ENCODE data around the gene OR2B6. TPM values are rescaled to one million over a fixed set of nuclear protein-coding genes. Genes with fewer than 3 reads are reported as not detected.

Gene OR2B6
- total RNA-seq, 1 experiment from 2014 or later, result 0.26 TPM

DNA sequence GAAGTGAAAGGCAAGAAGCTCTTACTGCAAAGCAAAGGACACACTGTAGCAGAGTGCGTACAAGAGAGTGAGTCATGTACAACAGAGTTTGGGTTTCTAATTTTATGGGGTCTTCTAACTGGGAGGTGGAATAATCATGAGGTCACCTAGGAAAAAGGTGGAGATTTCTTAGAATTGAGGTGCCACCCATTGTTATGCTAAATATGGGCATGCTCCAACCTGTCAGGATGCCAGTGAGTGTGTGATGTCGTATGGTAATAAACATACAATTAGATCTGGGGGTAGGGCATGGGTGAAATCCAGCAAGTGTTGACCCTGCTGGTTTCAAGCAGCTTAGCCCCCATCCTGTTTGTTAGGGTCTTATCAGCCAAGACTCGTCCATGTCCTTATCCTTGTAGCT lies 46.6 kb downstream of the OR2B6 start:
- in situ Hi-C loops (cut with HindIII; ENCODE audit: low pct_unique_long_range_greater_than_20kb, low sequenced_read_pairs), result no loop called here
- ATAC-seq (no peak), DNase-seq (ENCODE audit: low read depth, low spot score) (no peak)
- ChIA-PET CTCF (no interaction called here), POLR2A (no interaction called here)
- TF ChIP-seq, protein P1, sequence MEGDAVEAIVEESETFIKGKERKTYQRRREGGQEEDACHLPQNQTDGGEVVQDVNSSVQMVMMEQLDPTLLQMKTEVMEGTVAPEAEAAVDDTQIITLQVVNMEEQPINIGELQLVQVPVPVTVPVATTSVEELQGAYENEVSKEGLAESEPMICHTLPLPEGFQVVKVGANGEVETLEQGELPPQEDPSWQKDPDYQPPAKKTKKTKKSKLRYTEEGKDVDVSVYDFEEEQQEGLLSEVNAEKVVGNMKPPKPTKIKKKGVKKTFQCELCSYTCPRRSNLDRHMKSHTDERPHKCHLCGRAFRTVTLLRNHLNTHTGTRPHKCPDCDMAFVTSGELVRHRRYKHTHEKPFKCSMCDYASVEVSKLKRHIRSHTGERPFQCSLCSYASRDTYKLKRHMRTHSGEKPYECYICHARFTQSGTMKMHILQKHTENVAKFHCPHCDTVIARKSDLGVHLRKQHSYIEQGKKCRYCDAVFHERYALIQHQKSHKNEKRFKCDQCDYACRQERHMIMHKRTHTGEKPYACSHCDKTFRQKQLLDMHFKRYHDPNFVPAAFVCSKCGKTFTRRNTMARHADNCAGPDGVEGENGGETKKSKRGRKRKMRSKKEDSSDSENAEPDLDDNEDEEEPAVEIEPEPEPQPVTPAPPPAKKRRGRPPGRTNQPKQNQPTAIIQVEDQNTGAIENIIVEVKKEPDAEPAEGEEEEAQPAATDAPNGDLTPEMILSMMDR (IDR thresholded peaks at IDR 0.05), result no peak
- TF ChIP-seq TCF7L2 (IDR thresholded peaks at IDR 0.05; ENCODE audit: low read depth, low read length) (no peak), SIN3A (IDR thresholded peaks at IDR 0.05; ENCODE audit: borderline replicate concordance, insufficient read depth, low read depth, low read length) (no peak), POLR2AphosphoS5 (IDR thresholded peaks at IDR 0.05; ENCODE audit: low read depth, low read length) (no peak)
- TF ChIP-seq, protein P2, sequence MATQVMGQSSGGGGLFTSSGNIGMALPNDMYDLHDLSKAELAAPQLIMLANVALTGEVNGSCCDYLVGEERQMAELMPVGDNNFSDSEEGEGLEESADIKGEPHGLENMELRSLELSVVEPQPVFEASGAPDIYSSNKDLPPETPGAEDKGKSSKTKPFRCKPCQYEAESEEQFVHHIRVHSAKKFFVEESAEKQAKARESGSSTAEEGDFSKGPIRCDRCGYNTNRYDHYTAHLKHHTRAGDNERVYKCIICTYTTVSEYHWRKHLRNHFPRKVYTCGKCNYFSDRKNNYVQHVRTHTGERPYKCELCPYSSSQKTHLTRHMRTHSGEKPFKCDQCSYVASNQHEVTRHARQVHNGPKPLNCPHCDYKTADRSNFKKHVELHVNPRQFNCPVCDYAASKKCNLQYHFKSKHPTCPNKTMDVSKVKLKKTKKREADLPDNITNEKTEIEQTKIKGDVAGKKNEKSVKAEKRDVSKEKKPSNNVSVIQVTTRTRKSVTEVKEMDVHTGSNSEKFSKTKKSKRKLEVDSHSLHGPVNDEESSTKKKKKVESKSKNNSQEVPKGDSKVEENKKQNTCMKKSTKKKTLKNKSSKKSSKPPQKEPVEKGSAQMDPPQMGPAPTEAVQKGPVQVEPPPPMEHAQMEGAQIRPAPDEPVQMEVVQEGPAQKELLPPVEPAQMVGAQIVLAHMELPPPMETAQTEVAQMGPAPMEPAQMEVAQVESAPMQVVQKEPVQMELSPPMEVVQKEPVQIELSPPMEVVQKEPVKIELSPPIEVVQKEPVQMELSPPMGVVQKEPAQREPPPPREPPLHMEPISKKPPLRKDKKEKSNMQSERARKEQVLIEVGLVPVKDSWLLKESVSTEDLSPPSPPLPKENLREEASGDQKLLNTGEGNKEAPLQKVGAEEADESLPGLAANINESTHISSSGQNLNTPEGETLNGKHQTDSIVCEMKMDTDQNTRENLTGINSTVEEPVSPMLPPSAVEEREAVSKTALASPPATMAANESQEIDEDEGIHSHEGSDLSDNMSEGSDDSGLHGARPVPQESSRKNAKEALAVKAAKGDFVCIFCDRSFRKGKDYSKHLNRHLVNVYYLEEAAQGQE (IDR thresholded peaks at IDR 0.05; ENCODE audit: insufficient read depth in 1 of 2, low read depth in 2 of 2, low read length in 1 of 2), result no peak
- Histone ChIP-seq H3K27me3 (ENCODE audit: control insufficient read depth, insufficient read depth, low read length) (no peaks in the 10 kb centered on the region), H3K36me3 (ENCODE audit: control insufficient read depth, insufficient read depth, low read length) (no peaks in the 10 kb centered on the region), H3K9me3 (ENCODE audit: control insufficient read depth, insufficient read depth, low read depth, low read length) (no peaks in the 10 kb centered on the region), H3K4me3 (ENCODE audit: low read depth in 2 of 2, low read length in 2 of 2) (no peak overlapping the region), H3K4me1 (ENCODE audit: control insufficient read depth, insufficient read depth, low read length) (no peaks in the 10 kb centered on the region), H3K27ac (ENCODE audit: low read length) (no peak overlapping the region)
- intact Hi-C loops (cut with micrococcal nuclease; ENCODE audit: unreplicated experiment), result no loop called here
- BruUV-seq (replicated peaks), result no TSS peak

DNA sequence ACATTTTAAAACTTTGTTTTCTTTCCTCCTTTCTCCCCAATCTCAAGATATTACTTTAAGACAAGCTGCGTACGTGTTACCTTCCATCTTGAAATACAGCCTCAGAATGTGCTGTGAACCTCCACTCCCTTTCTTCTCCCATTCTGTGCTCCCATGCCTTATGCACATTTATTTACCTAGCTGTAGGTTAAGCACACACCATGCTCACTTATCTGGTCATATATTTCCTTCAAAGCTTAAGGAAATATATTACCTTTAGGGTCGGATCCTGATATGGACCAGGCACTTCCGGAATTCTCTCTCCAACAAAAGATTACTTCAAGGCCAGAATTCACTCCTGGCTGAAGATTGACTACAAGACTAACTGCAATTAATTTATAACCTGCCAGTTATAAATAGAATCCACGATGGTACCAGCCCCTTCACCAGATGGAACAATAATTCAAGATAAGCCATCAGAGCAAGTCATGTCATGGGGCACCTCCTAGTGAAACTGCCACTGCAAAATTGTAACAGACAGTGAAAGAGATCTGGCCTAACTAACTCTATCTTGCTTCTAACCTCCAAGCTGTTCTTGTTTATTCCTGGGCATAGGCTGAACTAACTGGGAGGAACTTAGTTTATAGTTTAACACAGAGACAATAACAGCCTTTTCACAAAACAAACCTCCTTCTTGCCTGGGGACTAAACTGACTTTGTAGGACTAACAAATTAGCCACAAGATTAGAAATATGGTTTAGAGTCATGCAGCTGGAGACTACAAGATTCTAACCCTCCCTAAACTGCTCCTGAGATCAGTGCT lies 47.5 kb downstream of the OR2B6 start:
- ATAC-seq (no peak), DNase-seq (ENCODE audit: low read depth, low spot score) (no peak)
- Histone ChIP-seq H3K4me3 (ENCODE audit: low read depth in 2 of 2, low read length in 2 of 2) (no peak overlapping the region), H3K27ac (ENCODE audit: low read length) (no peak overlapping the region), H3K36me3 (ENCODE audit: control insufficient read depth, insufficient read depth, low read length) (no peaks in the 10 kb centered on the region), H3K4me1 (ENCODE audit: control insufficient read depth, insufficient read depth, low read length) (no peaks in the 10 kb centered on the region), H3K9me3 (ENCODE audit: control insufficient read depth, insufficient read depth, low read depth, low read length) (no peaks in the 10 kb centered on the region), H3K27me3 (ENCODE audit: control insufficient read depth, insufficient read depth, low read length) (no peaks in the 10 kb centered on the region)
- in situ Hi-C loops (cut with HindIII; ENCODE audit: low pct_unique_long_range_greater_than_20kb, low sequenced_read_pairs), result no loop called here
- intact Hi-C loops (cut with micrococcal nuclease; ENCODE audit: unreplicated experiment), result no loop called here
- ChIA-PET CTCF (no interaction called here), POLR2A (no interaction called here)
- BruUV-seq (replicated peaks), result no TSS peak
- no peak for TF ChIP-seq TCF7L2 (IDR thresholded peaks at IDR 0.05; ENCODE audit: low read depth, low read length)
- no peak for TF ChIP-seq POLR2AphosphoS5 (IDR thresholded peaks at IDR 0.05; ENCODE audit: low read depth, low read length)
- TF ChIP-seq, protein P1 (IDR thresholded peaks at IDR 0.05), result no peak
- TF ChIP-seq, protein P2 (IDR thresholded peaks at IDR 0.05; ENCODE audit: insufficient read depth in 1 of 2, low read depth in 2 of 2, low read length in 1 of 2), result no peak
- no peak for TF ChIP-seq SIN3A (IDR thresholded peaks at IDR 0.05; ENCODE audit: borderline replicate concordance, insufficient read depth, low read depth, low read length)

Data from Panc1 (cell line).